HCT116 (cell line): ENCODE results near the gene TNFRSF14. TPM values are rescaled to one million over a fixed set of nuclear protein-coding genes. Genes with fewer than 3 reads are reported as not detected.

Source experiments
- ATAC-seq: fragments of 200-7000 bp; cut with Tn5 transposase; 2 replicates; pipeline ENCODE4 v1.9.1; 2020; ENCODE audit warnings: mild to moderate bottlenecking, moderate library complexity
- BruUV-seq: library from RNA; stranded (reverse); fragments of 400-500 nt; replicated peaks from 2 replicates; lab custom pipeline; 2021; lab: Mats Ljungman, UMichigan
- CTCF ChIA-PET: fragments of 300-600 bp; sonication (Branson Sonifier 250); formaldehyde crosslinking; loops from one replicate; lab custom pipeline; 2021; ENCODE audit warnings: antibody characterized with exemption; lab: Charles Lee
- POLR2A ChIA-PET: fragments of 300-600, 350-600 bp; sonication (Branson Sonifier 250); formaldehyde crosslinking; loops from one replicate; lab custom pipeline; 2021; ENCODE audit warnings: antibody characterized with exemption; lab: Charles Lee
- RAD21 ChIA-PET, 2 experiments: fragments of 300-600 bp; sonication (Branson Sonifier 250); formaldehyde crosslinking; loops; one replicate each; lab custom pipeline; 2023; ENCODE audit warnings: low total read pairs in 2 of 2; ENCODE audit not compliant: uncharacterized antibody in 2 of 2, unreplicated experiment in 2 of 2, low non-redundant PET in 1 of 2; lab: Charles Lee
- DNase-seq: peaks from one replicate; pipeline ENCODE4 v3.0.0-alpha.2; 2010; ENCODE audit warnings: low read depth, low spot score
- H2AFZ ChIP-seq: fragments of 200-600 bp; shearing (Covaris generic), sonication (generic); 2 replicates; pipeline ENCODE4 v1.6.1; 2017; ENCODE audit warnings: low read depth, mixed run types, mixed read lengths, antibody characterized with exemption, low read length; ENCODE audit not compliant: poor library complexity, severe bottlenecking
- H3K27ac ChIP-seq: 2 replicates; pipeline ENCODE4 v1.5.1; 2012; ENCODE audit warnings: low read depth, low read length
- H3K27me3 ChIP-seq: fragments of 200-600 bp; sonication (generic); 2 replicates; pipeline ENCODE4 v1.6.1; 2016; ENCODE audit warnings: mixed run types, low read length, mixed read lengths; ENCODE audit not compliant: insufficient read depth
- H3K36me3 ChIP-seq, 2 experiments: fragments of 200-500 bp in 1 of 2; fragments of 200-600 bp in 1 of 2; sonication (Bioruptor generic) in 1 of 2; sonication (generic) in 1 of 2; 2 replicates each; pipeline versions ENCODE4 v1.5.1 to v1.6.1; 2014 to 2016; ENCODE audit warnings: low read length in 2 of 2, inconsistent platforms in 1 of 2, mixed read lengths in 1 of 2, mixed run types in 1 of 2; ENCODE audit not compliant: insufficient read depth in 2 of 2, control insufficient read depth in 1 of 2
- H3K4me1 ChIP-seq, 2 experiments: fragments of 200-600 bp in 1 of 2; sonication (generic) in 1 of 2; 2 replicates each; pipeline versions ENCODE4 v1.5.1 to v1.6.1; 2012 to 2017; ENCODE audit warnings: low read length in 2 of 2, inconsistent platforms in 1 of 2, mild to moderate bottlenecking in 1 of 2, mixed read lengths in 1 of 2, mixed run types in 1 of 2, moderate library complexity in 1 of 2; ENCODE audit not compliant: insufficient read depth in 2 of 2, control insufficient read depth in 1 of 2
- H3K4me2 ChIP-seq: fragments of 200-600 bp; sonication (generic); 2 replicates; pipeline ENCODE4 v1.6.1; 2017; ENCODE audit warnings: mixed run types, low read length, mixed read lengths
- H3K4me3 ChIP-seq, 2 experiments: fragments of 200-600 bp in 1 of 2; sonication (generic) in 1 of 2; replicated peaks in 1 of 2; 2 replicates each; pipeline ENCODE4 v1.5.1; 2011 to 2016; ENCODE audit warnings: low read length in 2 of 2, control low read depth in 1 of 2, low read depth in 1 of 2, mild to moderate bottlenecking in 1 of 2, mixed read lengths in 1 of 2, mixed run types in 1 of 2
- H3K79me2 ChIP-seq: fragments of 200-600 bp; sonication (generic); 2 replicates; pipeline ENCODE4 v1.6.1; 2017; ENCODE audit warnings: mild to moderate bottlenecking, mixed run types, low read length, moderate library complexity, mixed read lengths; ENCODE audit not compliant: insufficient read depth
- H3K9ac ChIP-seq: fragments of 200-600 bp; sonication (generic); 2 replicates; pipeline ENCODE4 v1.6.1; 2016; ENCODE audit warnings: low read length, mixed read lengths
- H3K9me2 ChIP-seq: fragments of 200-600 bp; sonication (generic), shearing (Covaris generic); 2 replicates; pipeline ENCODE4 v1.6.1; 2017; ENCODE audit warnings: mixed run types, mild to moderate bottlenecking, moderate library complexity; ENCODE audit not compliant: insufficient read depth
- H3K9me3 ChIP-seq, 2 experiments: fragments of 200-500 bp in 1 of 2; fragments of 200-600 bp in 1 of 2; sonication (Bioruptor generic) in 1 of 2; sonication (generic) in 1 of 2; 2 replicates each; pipeline ENCODE4 v1.6.1; 2014 to 2017; ENCODE audit warnings: low read length in 2 of 2, mixed read lengths in 2 of 2, inconsistent platforms in 1 of 2, low read depth in 1 of 2, mild to moderate bottlenecking in 1 of 2, mixed run types in 1 of 2, moderate library complexity in 1 of 2; ENCODE audit not compliant: control insufficient read depth in 1 of 2, insufficient read depth in 1 of 2
- H4K20me1 ChIP-seq: fragments of 200-600 bp; sonication (generic), shearing (Covaris generic); 2 replicates; pipeline ENCODE4 v1.6.1; 2017; ENCODE audit warnings: mixed run types, mild to moderate bottlenecking, moderate library complexity; ENCODE audit not compliant: insufficient read depth
- CBX3 ChIP-seq: IDR thresholded peaks from 2 replicates; pipeline ENCODE4 v1.6.1; 2012; ENCODE audit warnings: low read depth
- ELF1 ChIP-seq: IDR thresholded peaks from 2 replicates; pipeline ENCODE4 v1.6.1; 2012; ENCODE audit warnings: low read depth, borderline replicate concordance
- FOSL1 ChIP-seq: IDR thresholded peaks from 2 replicates; pipeline ENCODE4 v1.6.1; 2012; ENCODE audit warnings: low read depth
- RAD21 ChIP-seq: IDR thresholded peaks from 2 replicates; pipeline ENCODE4 v1.6.1; 2012; ENCODE audit warnings: low read depth, mild to moderate bottlenecking
- SP1 ChIP-seq: IDR thresholded peaks from 2 replicates; pipeline ENCODE4 v1.6.1; 2012; ENCODE audit warnings: low read depth
- TCF7L2 ChIP-seq: IDR thresholded peaks from 2 replicates; pipeline ENCODE4 v1.7.0; 2011; ENCODE audit warnings: borderline replicate concordance, inconsistent platforms; ENCODE audit not compliant: insufficient read depth, insufficient read length; ENCODE audit errors: extremely low read depth
- YY1 ChIP-seq: IDR thresholded peaks from 2 replicates; pipeline ENCODE4 v1.6.1; 2011; ENCODE audit warnings: low read length, low read depth, moderate library complexity, mild to moderate bottlenecking; ENCODE audit not compliant: insufficient replicate concordance; ENCODE audit errors: extremely low read depth
- ZFX ChIP-seq: fragments of 450-650 bp; IDR thresholded peaks from 2 replicates; pipeline ENCODE4 v1.6.1; 2017
- intact Hi-C: fragments of 100-400 bp; cut with micrococcal nuclease; formaldehyde crosslinking; loops from 2 replicates; pipeline ENCODE4 v1.10.0; 2022
- total RNA-seq: library from RNA; stranded (reverse); gene quantifications from one replicate; pipeline ENCODE4 v1.2.1, GENCODE V29; 2021; ENCODE audit not compliant: unreplicated experiment

Gene TNFRSF14
- total RNA-seq, 1 experiment from 2014 or later = 0.66 TPM

DNA sequence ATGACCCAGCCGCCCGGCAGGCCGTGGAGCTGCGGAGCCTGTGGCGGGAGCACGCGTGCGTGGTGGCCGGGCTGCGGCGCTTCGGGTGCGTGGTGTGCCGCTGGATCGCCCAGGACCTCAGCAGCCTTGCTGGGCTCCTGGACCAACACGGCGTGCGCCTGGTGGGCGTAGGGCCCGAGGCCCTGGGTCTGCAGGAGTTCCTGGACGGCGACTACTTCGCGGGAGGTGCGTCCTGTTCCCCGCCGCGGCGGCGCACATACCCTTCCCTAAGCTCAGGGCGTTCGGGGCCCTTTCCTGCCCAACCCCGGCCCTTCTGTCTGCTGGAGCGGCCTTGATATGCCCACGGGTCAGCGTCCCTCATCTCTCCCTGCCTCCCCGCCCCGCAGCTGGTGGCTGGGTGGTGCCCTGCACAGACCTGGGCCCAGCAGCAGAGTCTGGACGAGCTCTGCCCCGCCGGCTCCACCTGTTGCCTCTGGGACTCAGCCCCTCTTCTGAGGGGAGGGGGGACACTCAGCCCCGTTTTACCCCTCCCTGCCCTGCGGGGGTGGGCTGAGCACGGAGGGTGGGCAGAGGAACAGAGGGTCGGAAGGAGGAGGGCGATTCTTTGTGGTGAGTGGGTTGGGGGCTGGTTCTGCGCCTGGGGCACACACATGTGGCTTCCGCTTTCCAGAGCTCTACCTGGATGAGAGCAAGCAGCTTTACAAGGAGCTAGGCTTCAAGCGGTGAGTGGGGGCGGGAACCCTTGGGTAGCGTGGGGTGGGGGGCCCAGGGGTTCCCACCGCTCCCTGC is 31.1 kb downstream of the TNFRSF14 start:
- Histone ChIP-seq H4K20me1 (no peaks in the 10 kb centered on the region), H3K79me2 (no peaks in the 10 kb centered on the region; the same call in 1 of the 2 replicates), H3K9ac (peak overlapping the region; percentile 86), H2AFZ (no peak overlapping the region), H3K4me3 (peak overlapping the region; percentile 75 to 90), H3K9me2 (no peaks in the 10 kb centered on the region), H3K27me3 (no peaks in the 10 kb centered on the region), H3K27ac (peak overlapping the region; percentile 81), H3K36me3 (no peaks in the 10 kb centered on the region), H3K4me2 (peak overlapping the region; percentile 96), H3K9me3 (no peaks in the 10 kb centered on the region), H3K4me1 (peaks cover 4 to 31% of the 10 kb centered on the region in 2 experiments; a peak in 3 of 4 replicates)
- DNase-seq = no peak
- POLR2A ChIA-PET = interaction anchor here (0.9 kb wide), 1 partner anchor 42 kb away, joined by 3 read pairs; no protein-coding TSS in a partner anchor
- RAD21 ChIA-PET = interaction anchor here in 1 of 2 experiments (0.5 kb wide), 1 partner anchor 26 kb away, joined by 3 read pairs; no protein-coding TSS in a partner anchor
- CTCF ChIA-PET = interaction anchor here (1.4 kb wide), 1 partner anchor 41 kb away, joined by 4 read pairs; no protein-coding TSS in a partner anchor
- no TSS peak for BruUV-seq
- TF ChIP-seq CBX3 (no peak), ZFX (peak; percentile 44; the same call in 1 of the 2 replicates), RAD21 (no peak)
- intact Hi-C loops = loop anchor here (2.0 to 10.0 kb wide), 2 partner anchors 56 to 1018 kb away; no protein-coding TSS in a partner anchor
- peak; percentile 3 for ATAC-seq

DNA sequence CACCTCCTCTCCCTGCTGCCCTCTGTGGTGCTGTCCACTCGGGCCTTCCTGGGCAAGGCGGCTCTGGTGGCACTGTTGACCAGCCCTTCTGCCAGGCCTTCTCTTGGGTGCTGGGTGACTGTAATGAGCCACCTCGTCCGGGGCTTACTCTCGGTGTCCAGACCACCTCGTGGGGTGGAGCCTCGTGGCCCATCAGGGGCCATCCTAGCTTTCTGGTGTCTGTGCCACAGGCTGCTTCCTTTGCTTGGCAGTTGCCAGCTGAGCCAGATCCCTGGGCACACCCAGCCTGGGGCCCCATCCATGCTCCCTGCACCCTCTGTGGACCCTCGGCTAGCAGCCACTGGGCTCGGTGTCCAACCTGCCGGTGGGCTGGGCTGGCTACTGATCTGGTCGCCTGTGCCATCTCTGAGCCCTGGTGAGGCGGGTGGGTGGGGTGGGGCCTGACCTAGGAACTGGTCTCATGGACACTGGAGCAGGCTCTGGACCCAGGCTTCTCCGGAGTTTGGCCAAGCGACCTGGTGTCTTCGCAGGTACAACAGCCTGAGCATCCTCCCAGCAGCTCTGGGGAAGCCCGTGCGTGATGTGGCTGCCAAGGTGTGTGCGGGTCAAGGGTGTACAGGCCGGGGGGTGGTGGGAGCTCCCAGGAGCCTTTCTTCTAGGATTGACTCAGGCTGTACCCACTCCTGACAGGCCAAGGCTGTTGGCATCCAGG is 31.8 kb downstream of the TNFRSF14 start:
- Histone ChIP-seq H2AFZ (no peak overlapping the region), H3K9me3 (no peaks in the 10 kb centered on the region), H3K27ac (no peak overlapping the region; the same call in 1 of the 2 replicates), H3K4me2 (peak overlapping the region; percentile 96), H4K20me1 (no peaks in the 10 kb centered on the region), H3K4me3 (peak overlapping the region; percentile 75 to 90), H3K9ac (peak overlapping the region; percentile 86), H3K4me1 (peaks cover 4 to 31% of the 10 kb centered on the region in 2 experiments; a peak in 3 of 4 replicates), H3K9me2 (no peaks in the 10 kb centered on the region), H3K36me3 (no peaks in the 10 kb centered on the region), H3K27me3 (no peaks in the 10 kb centered on the region), H3K79me2 (no peaks in the 10 kb centered on the region; the same call in 1 of the 2 replicates)
- RAD21 ChIA-PET = no interaction called here
- CTCF ChIA-PET = no interaction called here
- intact Hi-C loops = loop anchor here (2.0 to 10.0 kb wide), 2 partner anchors 55 to 1017 kb away; no protein-coding TSS in a partner anchor
- DNase-seq (no peak), ATAC-seq (no peak)
- POLR2A ChIA-PET = interaction anchor here (0.9 kb wide), 1 partner anchor 42 kb away, joined by 3 read pairs; no protein-coding TSS in a partner anchor
- no peak for TF ChIP-seq YY1
- no peak for TF ChIP-seq SP1
- TF ChIP-seq TCF7L2 = no peak
- TF ChIP-seq ELF1 = no peak
- no peak for TF ChIP-seq FOSL1
- no peak for TF ChIP-seq RAD21
- TSS peak; percentile 38 for BruUV-seq
